ENCODE results near the gene MAP2. TPM values are rescaled to one million over a fixed set of nuclear protein-coding genes. Genes with fewer than 3 reads are reported as not detected.

MAP2 gene
- total and polyA plus RNA-seq, 2 donors (not counting 1 experiment from before 2014, with no cell fraction given), result 51.0 to 60.1 TPM

- TF ChIP-seq EZH2 (IDR thresholded peaks at IDR 0.05; ENCODE audit: low read length, missing control alignments), result no peak
- TF ChIP-seq, protein P1, sequence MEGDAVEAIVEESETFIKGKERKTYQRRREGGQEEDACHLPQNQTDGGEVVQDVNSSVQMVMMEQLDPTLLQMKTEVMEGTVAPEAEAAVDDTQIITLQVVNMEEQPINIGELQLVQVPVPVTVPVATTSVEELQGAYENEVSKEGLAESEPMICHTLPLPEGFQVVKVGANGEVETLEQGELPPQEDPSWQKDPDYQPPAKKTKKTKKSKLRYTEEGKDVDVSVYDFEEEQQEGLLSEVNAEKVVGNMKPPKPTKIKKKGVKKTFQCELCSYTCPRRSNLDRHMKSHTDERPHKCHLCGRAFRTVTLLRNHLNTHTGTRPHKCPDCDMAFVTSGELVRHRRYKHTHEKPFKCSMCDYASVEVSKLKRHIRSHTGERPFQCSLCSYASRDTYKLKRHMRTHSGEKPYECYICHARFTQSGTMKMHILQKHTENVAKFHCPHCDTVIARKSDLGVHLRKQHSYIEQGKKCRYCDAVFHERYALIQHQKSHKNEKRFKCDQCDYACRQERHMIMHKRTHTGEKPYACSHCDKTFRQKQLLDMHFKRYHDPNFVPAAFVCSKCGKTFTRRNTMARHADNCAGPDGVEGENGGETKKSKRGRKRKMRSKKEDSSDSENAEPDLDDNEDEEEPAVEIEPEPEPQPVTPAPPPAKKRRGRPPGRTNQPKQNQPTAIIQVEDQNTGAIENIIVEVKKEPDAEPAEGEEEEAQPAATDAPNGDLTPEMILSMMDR (conservative IDR thresholded peaks at IDR 0.05 in 1 of 2, IDR thresholded peaks at IDR 0.05 in 1 of 2; ENCODE audit: low read depth in 1 of 2, low read length in 2 of 2), result no peak
- Histone ChIP-seq H3K4me3 (replicated peaks in 1 of 4; ENCODE audit: control extremely low read depth in 1 of 4, insufficient read depth in 1 of 4, low read depth in 3 of 4, low read length in 4 of 4) (no peak overlapping the region), H3K4me2 (ENCODE audit: extremely low read depth, insufficient read depth, low read length) (no peak overlapping the region), H3K9me3 (ENCODE audit: control insufficient read depth, insufficient read depth, low read depth, low read length) (no peaks in the 10 kb centered on the region), H3K9ac (ENCODE audit: insufficient read depth, low read length) (no peak overlapping the region), H3K36me3 (ENCODE audit: control insufficient read depth, insufficient read depth, low read length) (no peaks in the 10 kb centered on the region), H3K79me2 (ENCODE audit: control insufficient read depth, insufficient read depth, low read length) (no peaks in the 10 kb centered on the region), H3K27ac (ENCODE audit: insufficient read depth, low read length) (no peak overlapping the region), H3K4me1 (ENCODE audit: control insufficient read depth, extremely low read depth, insufficient read depth, low read length) (peaks cover 5% of the 10 kb centered on the region), H3K27me3 (ENCODE audit: control insufficient read depth, insufficient read depth, low read length) (no peaks in the 10 kb centered on the region), H2AFZ (ENCODE audit: low read length) (no peak overlapping the region), H4K20me1 (ENCODE audit: control insufficient read depth, extremely low read depth, insufficient read depth, low read length) (no peaks in the 10 kb centered on the region)
- DNase-seq (ENCODE audit: low read depth in 2 of 2), result no peak
Observed at GRCh38 chr2:209390839-209391238, 33.0 kb upstream of the MAP2 start.

DNA sequence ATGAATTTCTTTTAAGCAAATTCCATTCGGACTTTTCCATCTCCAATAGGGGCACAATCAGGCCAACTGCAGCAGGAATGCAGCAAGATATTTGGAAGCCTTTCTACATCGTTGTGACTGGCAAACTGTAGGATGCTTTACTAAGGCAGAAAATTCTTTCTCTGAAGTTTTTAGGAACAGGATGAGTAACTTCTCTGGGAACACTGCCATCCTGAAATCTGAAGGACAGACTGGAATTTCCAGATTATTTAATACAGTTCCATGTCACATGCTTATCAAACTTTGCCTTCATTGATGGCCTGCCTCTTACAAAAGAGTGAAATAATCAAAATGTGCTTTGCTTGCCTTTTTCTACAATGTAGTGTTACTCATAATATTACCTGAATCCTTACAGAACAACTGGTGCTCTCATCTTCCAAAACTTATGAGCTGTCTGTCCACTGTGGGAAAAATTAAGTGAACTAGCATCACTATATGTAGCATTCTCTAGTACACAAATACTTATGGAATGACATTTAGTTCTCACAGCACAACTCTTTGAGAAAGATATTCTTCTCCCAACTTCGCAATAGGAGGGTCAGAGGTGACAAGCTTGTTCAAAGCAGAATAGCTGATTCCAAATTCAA, 32.0 kb upstream of the MAP2 start:
- Histone ChIP-seq H3K27ac (ENCODE audit: insufficient read depth, low read length) (peak overlapping the region; percentile 30), H3K4me3 (replicated peaks in 1 of 4; ENCODE audit: control extremely low read depth in 1 of 4, insufficient read depth in 1 of 4, low read depth in 3 of 4, low read length in 4 of 4) (no peak overlapping the region), H3K27me3 (ENCODE audit: control insufficient read depth, insufficient read depth, low read length) (no peaks in the 10 kb centered on the region), H3K9ac (ENCODE audit: insufficient read depth, low read length) (no peak overlapping the region), H3K4me1 (ENCODE audit: control insufficient read depth, extremely low read depth, insufficient read depth, low read length) (peaks cover 5% of the 10 kb centered on the region), H4K20me1 (ENCODE audit: control insufficient read depth, extremely low read depth, insufficient read depth, low read length) (no peaks in the 10 kb centered on the region), H2AFZ (ENCODE audit: low read length) (no peak overlapping the region), H3K4me2 (ENCODE audit: extremely low read depth, insufficient read depth, low read length) (no peak overlapping the region), H3K79me2 (ENCODE audit: control insufficient read depth, insufficient read depth, low read length) (no peaks in the 10 kb centered on the region), H3K9me3 (ENCODE audit: control insufficient read depth, insufficient read depth, low read depth, low read length) (no peaks in the 10 kb centered on the region), H3K36me3 (ENCODE audit: control insufficient read depth, insufficient read depth, low read length) (no peaks in the 10 kb centered on the region)
- TF ChIP-seq EZH2 (IDR thresholded peaks at IDR 0.05; ENCODE audit: low read length, missing control alignments), result no peak
- TF ChIP-seq, protein P1 (conservative IDR thresholded peaks at IDR 0.05 in 1 of 2, IDR thresholded peaks at IDR 0.05 in 1 of 2; ENCODE audit: low read depth in 1 of 2, low read length in 2 of 2), result no peak
- peak; percentile 51 to 71 for DNase-seq (ENCODE audit: low read depth in 2 of 2)

GRCh38 chr2:209395229-209395628, 28.6 kb upstream of the MAP2 start:
- Histone ChIP-seq H3K36me3 (ENCODE audit: control insufficient read depth, insufficient read depth, low read length) (no peaks in the 10 kb centered on the region), H4K20me1 (ENCODE audit: control insufficient read depth, extremely low read depth, insufficient read depth, low read length) (no peaks in the 10 kb centered on the region), H3K4me2 (ENCODE audit: extremely low read depth, insufficient read depth, low read length) (no peak overlapping the region), H3K9ac (ENCODE audit: insufficient read depth, low read length) (no peak overlapping the region), H3K27me3 (ENCODE audit: control insufficient read depth, insufficient read depth, low read length) (no peaks in the 10 kb centered on the region), H3K4me1 (ENCODE audit: control insufficient read depth, extremely low read depth, insufficient read depth, low read length) (peaks cover 5% of the 10 kb centered on the region), H3K9me3 (ENCODE audit: control insufficient read depth, insufficient read depth, low read depth, low read length) (no peaks in the 10 kb centered on the region), H3K79me2 (ENCODE audit: control insufficient read depth, insufficient read depth, low read length) (no peaks in the 10 kb centered on the region), H3K4me3 (replicated peaks in 1 of 4; ENCODE audit: control extremely low read depth in 1 of 4, insufficient read depth in 1 of 4, low read depth in 3 of 4, low read length in 4 of 4) (no peak overlapping the region), H3K27ac (ENCODE audit: insufficient read depth, low read length) (no peak overlapping the region), H2AFZ (ENCODE audit: low read length) (no peak overlapping the region)
- no peak for DNase-seq (ENCODE audit: low read depth in 2 of 2)
- TF ChIP-seq, protein P1 (conservative IDR thresholded peaks at IDR 0.05 in 1 of 2, IDR thresholded peaks at IDR 0.05 in 1 of 2; ENCODE audit: low read depth in 1 of 2, low read length in 2 of 2), result no peak
- no peak for TF ChIP-seq EZH2 (IDR thresholded peaks at IDR 0.05; ENCODE audit: low read length, missing control alignments)
